G401 (cell line): ENCODE data around the gene TMEM50B. TPM values are rescaled to one million over a fixed set of nuclear protein-coding genes. Genes with fewer than 3 reads are reported as not detected.
"Not testable (repeated sequence)": the region's sequence is repeated elsewhere in the genome, so short reads cannot be mapped to it uniquely, and the experiment has no call there.

Experiments
- DNase-seq: peaks from one replicate; pipeline ENCODE4 v3.0.0-alpha.2; 2015; ENCODE audit warnings: low spot score
- in situ Hi-C: cut with HindIII; loops from 2 replicates; pipeline ENCODE4 v1.10.0; 2016; ENCODE audit warnings: low sequenced_read_pairs, mixed read lengths
- total RNA-seq: library from RNA; depleted of rRNA; stranded (reverse); fragments of >200 nt; shearing (Covaris generic); gene quantifications from 2 replicates; pipeline ENCODE4 v1.2.3, GENCODE V29; 2014

TMEM50B gene
- total RNA-seq, 1 experiment from 2014 or later = 28.0 TPM

DNA sequence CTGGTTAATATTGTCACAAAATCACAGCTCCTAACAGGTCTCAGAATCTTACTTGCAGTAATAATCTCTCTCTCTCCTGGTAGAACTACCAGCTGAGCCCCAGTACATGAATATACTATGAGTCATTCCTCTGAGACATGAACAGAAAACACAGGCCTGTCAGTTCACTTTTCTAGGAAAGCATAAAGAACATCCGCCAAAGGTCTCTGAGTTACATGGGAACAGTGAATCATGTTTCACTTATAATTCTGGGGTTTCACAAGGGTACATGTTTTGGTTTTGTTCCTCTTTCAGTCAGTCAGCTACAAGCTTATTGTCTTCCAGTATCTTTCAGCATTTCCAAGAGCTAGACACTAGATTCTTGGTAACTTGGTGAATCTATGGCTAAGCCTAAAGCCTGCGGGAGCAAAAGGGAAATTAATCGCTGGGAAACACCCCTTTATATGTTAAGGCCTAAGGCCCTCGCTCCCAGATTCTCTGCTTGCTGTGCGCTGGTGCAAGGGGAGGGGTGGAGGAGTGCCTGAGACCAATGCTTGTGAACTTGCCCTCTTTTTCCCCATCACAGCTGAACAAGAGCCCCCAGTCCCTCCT lies 44.9 kb downstream of the TMEM50B start:
- DNase-seq = no peak

DNA sequence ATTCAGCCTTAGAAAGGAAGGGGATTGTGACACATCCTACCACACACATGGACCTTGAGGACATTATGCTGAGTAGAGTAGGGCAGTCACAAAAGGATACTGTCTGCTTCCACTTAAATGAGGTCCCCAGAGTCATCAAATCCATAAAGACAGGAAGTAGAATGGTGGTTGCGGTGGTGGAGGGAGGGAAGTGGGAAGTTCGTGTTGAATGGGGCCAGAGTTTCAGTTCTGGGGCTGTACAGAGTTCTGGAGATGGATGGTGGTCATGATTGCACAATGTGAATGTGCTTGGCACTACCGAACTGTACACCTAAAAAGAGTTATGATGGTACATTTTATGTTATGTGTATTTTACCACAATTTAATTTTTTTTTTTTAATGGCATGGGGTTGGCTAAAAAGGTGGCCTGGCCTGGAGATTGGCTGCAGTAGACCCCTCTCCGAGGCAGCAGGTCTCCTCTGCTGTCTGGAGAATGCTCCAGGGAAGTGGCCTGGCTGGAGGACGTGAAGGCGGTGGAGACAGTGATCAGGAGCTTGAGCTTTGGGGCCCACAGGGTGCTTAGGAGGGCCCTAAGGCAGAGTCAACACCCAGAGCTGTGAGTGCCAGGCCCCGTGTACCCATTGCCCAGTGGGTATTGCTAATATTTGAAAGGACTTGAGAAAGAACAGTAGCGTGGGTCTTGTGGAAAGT lies 46.2 kb downstream of the TMEM50B start:
- no peak for DNase-seq
- in situ Hi-C loops = no loop called here

More for the DNA sequence above, 44.9 kb downstream of the TMEM50B start:
- in situ Hi-C loops = no loop called here

DNA sequence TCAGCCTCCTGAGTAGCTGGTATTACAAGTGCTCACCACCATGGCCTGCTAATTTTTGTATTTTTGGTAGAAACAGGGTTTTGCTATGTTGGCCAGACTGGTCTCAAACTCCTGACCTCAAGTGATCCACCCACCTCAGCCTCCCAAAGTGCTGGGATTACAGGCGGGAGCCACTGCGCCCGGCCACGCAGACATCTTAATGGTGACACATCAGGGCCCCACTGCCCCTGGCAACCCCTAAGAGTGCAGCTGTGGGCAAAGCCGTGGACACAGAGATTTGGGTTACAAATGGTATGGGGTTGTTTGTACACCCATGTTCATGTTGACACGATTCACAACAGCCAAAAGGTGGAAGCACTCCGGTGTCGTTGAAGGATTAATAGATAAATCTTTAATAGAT lies 46.8 kb downstream of the TMEM50B start:
- no peak for DNase-seq
- in situ Hi-C loops = no loop called here

DNA sequence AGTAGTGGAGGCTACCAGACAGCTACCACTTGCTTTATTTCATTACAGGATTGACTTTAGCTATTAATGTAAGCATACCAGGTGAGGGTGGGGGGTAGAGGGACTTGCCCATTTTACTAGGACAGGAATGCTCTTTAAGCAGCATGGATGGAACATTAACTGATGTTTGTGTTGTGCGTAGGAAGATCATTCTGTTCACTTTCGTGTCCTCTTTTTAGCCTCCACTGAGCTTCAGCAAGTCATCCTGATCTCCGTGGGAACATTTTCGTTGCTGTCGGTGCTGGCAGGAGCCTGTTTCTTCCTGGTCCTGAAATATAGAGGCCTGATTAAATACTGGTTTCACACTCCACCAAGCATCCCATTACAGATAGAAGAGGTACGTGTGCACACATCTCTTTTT lies 47.3 kb downstream of the TMEM50B start:
- no peak for DNase-seq
- in situ Hi-C loops = no loop called here

DNA sequence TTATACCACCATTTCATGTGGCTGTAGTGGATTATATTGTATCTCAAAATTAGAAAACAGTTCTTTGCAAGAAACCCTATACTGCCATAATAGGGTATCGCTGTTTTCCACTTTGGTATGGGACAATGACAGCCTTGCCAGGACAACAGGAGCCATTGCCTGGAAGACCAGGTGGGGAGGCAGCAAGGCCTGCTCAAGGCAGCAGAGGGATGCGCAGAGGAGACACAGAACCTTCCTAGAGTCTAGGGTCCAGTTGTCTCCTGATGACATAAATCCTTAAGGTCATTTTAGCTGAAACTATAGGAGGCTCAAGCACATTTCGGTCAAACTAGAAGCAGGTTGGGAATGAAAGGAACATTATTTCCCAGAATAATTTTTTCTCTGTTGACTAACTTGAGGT lies 48.9 kb downstream of the TMEM50B start:
- in situ Hi-C loops = no loop called here
- DNase-seq = no peak

DNA sequence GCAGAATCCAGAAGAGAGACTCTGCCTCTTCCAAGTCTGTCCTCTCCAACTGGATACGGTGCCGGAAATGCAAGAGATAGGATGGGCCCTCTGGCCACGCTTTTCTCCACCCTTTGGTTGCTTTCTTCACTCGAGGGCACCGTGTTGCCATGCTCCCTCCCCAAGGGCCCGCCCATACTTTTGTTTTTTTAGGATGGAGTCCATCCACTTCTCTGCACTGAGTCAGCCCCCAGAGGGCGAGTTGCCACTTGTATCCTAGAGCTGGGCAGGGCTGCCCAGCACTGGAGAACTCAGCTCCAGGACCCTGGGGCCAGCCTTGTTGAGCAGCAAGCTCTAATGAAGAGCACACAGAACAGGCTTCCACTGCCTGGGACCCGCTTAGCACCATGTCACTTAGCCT lies 51.1 kb downstream of the TMEM50B start:
- DNase-seq = no peak
- in situ Hi-C loops = no loop called here

DNA sequence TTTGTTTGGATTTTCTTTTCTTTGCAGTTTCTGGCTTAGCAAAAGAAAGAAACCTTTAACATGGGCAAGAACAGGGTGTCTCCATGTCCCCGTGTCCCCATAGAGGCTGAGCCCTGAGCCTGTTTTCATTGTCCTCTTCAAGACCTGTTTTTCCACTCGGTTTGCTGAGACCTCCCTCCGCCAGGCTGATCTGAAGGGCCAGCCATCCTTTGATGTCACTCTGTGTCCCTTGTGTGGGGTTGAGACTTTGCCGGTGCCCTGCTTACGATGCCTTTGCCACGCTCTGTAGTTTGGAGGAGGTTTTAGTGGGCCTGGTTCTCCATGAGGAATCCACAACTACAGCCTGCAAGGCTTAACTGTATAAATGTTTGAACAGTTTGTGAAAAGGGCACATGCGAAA lies 52.7 kb downstream of the TMEM50B start:
- in situ Hi-C loops = no loop called here

DNA sequence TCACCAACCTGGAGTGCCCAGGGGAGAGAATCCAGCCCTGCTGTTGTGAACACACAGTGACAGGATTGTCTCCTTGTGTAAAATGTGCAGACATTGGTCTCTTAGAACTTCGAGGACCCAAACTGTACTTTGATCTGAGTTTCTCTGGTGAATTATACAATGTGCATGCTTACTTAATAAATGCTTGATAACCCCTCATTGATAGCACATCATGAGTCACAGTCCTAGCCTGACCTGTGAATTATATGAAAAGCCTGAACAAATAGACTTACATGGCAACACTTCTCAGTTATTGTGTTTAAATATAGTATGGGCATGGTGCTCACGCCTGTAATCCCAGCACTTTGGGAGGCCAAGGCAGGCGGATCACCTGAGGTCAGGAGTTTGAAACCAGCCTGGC lies 53.9 kb downstream of the TMEM50B start:
- no peak for DNase-seq
- in situ Hi-C loops = no loop called here

More for the DNA sequence above, 52.7 kb downstream of the TMEM50B start:
- DNase-seq = no peak

DNA sequence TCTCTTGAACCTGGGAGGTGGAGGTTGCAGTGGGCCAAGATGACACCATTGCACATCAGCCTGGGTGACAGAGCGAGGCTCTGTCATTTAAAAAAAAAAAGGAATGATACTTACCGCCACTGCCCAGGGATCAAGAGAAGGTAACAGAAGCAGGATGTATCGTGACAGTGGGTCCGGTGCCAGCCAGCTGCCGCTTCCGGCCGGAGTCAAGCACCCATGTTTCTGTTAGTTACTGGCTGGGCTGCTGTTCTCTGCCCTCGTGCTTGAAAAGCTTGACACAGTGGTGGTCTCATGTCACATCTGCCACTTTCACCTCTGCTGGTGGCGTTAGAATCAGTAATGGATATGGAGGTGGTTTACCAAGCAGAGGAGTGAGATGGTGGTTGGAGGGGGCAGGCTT lies 55.6 kb downstream of the TMEM50B start:
- in situ Hi-C loops = no loop called here
- DNase-seq = no peak

DNA sequence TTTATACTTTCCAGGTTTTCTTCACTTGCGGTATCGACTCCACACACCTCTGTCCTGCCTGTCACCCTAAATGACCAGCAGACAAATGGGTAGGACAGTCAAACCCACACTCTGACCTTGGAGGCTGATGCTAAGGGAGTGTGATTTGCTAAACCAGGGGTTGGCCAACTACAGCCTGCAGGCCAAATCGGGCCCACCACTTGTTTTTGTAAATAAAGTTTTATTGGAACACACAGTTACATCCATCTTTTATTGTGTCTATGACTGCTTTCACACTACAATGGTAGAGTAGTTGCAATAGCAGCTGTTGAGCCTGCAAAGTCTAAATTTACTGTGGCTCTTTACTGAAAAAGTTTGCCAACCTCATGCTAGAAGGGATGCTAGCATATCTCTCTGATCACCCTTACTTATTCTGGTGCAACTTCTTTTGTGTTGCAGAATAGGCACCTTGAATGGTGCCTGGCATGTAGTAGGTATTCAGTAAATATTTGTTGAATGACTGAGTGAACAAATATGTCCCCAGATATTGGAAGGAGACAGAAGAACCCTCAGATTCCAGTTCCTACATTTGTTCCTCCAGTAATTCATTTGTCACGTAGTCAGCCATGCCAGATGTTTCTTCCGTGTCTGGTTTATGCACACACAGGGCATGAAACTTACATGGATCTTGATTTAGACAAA lies 57.9 kb downstream of the TMEM50B start:
- in situ Hi-C loops = no loop called here
- DNase-seq = no peak

DNA sequence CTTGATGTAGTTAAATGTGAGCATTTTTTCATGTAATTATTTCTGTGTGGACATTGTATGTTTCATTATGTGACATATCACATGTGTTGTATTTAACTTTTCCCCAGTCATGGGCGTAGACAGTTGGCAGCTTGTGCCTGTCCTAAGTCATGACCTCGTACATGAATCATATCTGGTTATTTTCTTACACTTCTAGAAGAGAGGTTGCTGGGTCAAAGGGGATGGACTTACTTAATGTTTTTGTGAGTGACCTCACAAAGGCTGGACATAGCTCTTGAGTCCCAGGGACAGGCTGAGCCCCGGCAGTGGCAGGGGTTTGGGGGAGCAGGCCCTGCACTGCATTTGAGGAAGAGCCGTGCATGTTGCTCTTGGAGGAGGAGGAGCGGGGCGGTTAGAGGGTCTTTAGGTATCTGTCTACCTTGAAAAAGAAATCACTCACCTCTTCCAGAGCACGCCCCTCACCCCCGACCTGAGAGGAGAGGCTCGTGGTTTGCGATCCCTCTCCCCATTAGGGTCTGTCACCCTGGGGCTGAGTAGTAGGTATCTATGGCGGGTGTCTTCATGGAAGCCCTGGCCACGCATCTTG lies 60.1 kb downstream of the TMEM50B start:
- no peak for DNase-seq
- in situ Hi-C loops = no loop called here

DNA sequence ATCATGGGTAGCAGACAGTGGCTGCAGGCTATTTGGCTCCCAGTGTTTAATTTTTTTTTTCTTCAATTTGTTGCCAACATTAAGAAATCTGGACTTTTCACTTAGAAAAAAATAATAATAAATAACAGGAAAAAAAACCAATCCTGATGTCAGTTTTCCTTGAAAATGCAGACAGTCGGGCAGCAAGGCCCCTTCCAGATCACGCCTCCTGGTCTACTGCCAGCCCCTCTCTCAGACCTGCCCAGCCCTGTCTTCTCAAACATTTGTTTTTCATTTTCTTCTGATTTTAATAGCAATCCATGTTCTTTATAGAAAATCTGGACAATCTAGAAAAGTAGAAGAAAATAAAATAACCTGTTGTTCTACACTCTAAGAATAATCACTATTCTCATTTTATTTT lies 61.1 kb downstream of the TMEM50B start:
- DNase-seq = no peak
- in situ Hi-C loops = no loop called here

DNA sequence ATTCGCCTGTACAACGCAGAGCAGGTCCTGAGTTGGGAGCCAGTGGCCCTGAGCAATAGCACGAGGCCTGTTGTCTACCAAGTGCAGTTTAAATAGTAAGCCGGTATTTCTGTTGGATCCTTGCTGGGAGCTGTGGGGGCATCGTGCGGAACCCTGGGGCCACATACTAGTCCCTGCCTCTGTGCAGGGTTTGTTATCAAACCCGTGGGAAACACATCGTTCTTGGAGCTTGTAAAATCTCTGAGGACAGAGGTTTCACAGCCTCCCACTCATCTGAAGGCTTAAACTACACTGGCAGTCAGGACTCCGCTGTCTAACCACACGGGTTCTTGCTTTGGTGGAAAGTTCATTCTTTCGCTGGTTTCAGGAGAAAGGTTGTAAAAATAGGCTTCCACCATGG lies 64.8 kb downstream of the TMEM50B start:
- no peak for DNase-seq

DNA sequence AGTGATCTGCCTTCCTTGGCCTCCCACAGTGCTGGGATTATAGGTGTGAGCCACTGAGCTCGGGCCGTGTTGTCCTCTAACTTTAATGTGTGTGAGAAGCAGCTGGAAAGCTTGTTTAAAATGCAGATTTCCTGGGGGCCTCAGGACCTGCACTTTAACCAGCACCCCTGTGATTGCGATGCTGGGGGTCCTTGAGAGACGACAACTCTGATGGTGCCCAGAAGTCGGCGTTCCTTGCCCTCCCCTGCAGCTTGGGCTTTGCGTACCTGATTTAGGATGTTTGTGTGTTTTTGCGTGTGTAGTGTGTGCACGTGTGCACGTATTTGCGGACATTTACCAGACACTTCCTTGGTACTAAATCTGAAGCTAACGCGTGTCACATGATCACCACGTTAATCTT lies 65.7 kb downstream of the TMEM50B start:
- in situ Hi-C loops = no loop called here
- no peak for DNase-seq

More for the DNA sequence above, 64.8 kb downstream of the TMEM50B start:
- in situ Hi-C loops = no loop called here

DNA sequence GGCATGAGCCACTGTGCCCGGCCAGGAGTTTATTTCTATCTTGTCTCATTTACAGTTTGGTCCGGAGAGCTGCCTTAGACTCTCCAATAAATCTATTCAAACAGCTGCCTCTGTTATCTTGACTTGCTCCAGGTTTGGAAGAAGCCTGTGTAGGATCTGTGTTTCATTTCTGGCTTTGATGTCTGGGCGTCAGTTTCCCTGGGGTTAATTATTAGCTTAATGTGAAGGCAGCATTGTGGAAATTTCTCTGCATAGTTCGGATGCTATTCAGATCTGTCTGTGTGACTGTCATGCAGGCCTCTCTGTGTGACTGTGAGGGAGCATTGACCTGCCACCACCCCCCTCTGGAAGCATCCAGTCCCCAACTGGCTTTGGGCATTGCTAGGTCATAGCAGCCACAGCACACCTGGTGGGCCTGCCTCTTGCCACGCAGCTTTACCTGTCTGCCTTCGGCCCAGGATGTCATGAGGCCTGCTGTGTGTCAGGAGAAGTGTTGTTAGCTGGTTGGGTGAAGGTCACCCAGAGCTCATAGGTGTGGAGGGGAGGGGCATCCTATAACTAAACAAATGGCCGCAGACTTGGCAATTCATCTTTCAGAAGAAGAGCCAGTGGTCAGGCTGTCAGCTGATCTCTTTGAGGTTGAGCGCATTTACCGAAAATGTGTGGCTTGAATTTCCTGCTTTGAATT lies 66.8 kb downstream of the TMEM50B start:
- in situ Hi-C loops = no loop called here
- DNase-seq = no peak

DNA sequence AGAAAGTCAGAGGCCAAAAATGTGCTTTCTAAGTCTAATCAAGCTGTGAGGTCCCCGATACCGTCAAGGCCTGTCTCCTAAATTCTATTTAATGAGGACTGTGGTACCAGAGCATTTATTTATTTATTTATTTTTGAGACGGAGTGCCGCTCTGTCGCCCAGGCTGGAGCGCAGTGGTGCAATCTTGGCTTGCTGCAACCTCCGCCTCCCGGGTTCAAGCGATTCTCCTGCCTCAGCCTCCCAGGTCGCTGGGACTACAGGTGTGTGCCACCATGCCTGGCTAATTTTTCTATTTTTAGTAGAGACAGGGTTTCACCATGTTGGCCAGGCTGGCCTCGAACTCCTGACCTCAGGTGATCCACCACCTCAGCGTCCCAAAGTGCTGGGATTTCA lies 67.3 kb downstream of the TMEM50B start:
- DNase-seq, in situ Hi-C loops: not testable (repeated sequence)

DNA sequence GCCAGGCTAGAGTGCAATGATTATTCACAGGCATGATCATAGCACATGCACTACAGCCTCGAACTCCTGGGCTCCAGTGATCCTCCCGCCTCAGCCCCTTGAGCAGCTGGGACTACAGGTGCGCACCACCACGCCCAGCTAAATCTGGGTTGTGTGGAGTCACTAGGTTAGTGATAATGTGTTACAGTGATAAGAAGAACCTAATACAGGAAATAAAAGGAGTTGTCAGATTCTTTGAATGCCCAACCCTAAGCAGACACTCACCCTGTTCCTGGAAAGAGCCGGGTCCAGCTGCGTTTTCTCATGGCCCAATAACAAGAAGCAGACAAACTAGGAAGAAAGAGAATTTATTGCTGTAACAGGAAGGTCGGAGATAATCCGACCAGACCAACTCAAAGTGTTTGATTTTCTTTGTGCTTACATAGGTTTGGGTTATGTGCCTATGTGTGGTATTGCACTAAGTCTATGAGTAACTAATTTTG lies 67.8 kb downstream of the TMEM50B start:
- DNase-seq = no peak
- in situ Hi-C loops = no loop called here

DNA sequence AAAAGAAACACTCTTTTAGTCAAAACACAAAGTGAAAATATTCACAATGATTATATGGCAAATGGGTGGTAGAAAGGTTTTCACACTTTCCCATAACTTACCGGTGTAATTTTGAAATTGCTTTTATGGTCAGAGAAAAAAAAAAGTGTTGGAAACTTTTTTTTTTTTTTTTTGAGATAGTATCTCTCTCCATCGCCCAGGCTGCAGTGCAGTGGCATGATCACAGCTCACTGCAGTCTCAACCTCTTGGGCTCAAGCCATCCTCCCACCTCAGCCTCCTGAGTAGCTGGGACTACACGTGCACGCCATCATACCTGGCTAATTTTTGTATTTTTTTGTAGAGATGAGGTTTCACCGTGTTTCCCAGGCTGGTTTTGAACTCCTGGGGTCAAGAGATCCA lies 73.3 kb downstream of the TMEM50B start:
- in situ Hi-C loops = no loop called here
- no peak for DNase-seq

DNA sequence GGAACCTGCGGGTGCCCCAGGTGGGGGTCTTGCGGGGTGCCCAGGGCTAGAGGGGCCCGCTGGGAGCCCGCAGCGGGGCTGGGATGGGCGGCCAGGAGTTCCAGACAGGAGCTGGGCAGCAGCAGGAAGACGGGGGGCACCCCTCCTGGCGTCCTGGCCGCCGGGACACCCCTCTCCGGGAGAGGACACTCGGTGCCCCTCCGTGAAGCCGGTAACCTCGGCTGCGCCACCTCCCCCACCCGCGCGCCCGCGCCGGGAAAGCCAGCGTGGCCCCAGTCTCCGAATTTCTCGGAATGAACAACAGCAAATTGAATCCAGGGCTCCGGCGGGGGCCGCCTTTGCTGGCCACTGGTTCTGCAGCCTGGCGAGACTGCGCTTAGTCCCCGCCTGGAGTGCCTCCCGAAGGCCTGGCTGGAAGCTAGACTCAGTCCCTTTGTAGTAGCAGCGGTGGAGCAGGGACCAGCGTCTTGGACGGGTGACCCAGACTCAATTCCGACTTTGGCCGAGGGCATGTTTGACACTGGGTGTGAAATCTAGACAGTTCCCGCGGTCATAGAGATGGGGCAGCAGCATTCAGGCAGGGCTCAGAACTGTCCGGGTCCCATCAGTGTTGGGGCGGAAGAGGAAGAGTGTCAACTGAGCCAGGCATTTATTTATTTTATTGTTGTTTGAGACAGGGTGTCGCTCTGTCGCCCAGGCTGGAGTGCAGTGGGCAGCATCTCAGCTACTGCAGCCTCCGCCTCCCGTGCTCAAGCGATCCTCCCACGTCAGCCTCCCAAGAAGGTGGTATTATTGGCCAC lies 75.8 kb downstream of the TMEM50B start:
- in situ Hi-C loops = no loop called here
- peak; percentile 66 for DNase-seq
